22Rv1 (cell line): Measurements from ENCODE around the gene DGAT2L6.

Experiments used
- ZFX ChIP-seq: fragments of 450-650 bp; IDR thresholded peaks from 2 replicates; pipeline ENCODE4 v1.6.1; 2017; ENCODE audit warnings: antibody characterized with exemption, borderline replicate concordance
- TF ChIP-seq, protein P1 (sequence below): fragments of 450-650 bp; IDR thresholded peaks from 2 replicates; pipeline ENCODE4 v1.5.1; 2017; ENCODE audit warnings: mild to moderate bottlenecking

DNA sequence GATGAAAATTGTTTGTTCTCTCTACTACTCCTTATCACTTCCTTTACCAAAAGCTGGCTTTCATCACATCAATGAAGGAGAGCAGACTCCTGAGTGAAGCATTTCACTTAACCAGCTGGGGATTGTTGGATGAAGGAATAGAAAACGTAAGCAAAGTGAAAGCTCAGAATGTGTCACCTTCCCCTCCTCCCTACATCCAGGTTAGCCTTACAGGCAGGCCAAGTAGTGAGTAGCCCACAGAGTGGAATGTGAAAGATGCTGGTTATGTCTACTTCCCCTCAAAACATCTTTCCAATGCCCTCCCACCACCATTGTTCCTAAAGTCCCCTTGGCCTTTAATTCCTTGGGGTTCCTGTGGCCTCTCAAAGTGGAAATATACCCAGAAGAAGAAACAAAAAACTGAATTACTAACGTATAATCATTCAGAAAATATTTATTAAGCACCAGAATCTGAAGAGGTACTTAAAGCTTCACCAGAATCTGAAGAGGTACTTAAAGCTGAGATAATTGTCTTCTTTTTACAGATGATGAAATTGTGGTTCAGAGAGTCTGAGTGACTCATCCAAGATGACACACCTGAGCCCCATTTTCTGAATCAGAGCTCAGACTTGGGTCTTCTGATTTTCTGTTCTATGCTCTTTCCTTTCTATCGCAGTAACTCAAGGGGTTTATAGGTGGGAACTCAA is 76.2 kb downstream of the DGAT2L6 start:
- TF ChIP-seq, protein P1, sequence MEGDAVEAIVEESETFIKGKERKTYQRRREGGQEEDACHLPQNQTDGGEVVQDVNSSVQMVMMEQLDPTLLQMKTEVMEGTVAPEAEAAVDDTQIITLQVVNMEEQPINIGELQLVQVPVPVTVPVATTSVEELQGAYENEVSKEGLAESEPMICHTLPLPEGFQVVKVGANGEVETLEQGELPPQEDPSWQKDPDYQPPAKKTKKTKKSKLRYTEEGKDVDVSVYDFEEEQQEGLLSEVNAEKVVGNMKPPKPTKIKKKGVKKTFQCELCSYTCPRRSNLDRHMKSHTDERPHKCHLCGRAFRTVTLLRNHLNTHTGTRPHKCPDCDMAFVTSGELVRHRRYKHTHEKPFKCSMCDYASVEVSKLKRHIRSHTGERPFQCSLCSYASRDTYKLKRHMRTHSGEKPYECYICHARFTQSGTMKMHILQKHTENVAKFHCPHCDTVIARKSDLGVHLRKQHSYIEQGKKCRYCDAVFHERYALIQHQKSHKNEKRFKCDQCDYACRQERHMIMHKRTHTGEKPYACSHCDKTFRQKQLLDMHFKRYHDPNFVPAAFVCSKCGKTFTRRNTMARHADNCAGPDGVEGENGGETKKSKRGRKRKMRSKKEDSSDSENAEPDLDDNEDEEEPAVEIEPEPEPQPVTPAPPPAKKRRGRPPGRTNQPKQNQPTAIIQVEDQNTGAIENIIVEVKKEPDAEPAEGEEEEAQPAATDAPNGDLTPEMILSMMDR, result no peak
- no peak for TF ChIP-seq ZFX
